GM19193 (cell line): ENCODE results near the gene CCNQ.

ENCODE experiments used
- POLR2A ChIP-seq: IDR thresholded peaks from 4 replicates; pipeline ENCODE4 v1.6.1; 2011; ENCODE audit not compliant: insufficient read depth, insufficient read length; ENCODE audit errors: extremely low read depth

The CCNQ gene

GRCh38 chrX:153631907-153632594 lies 33.1 kb upstream of the CCNQ start:
- TF ChIP-seq POLR2A = no peak

- TF ChIP-seq POLR2A = no peak
These were observed 32.4 kb upstream of the CCNQ start for GRCh38 chrX:153631346-153631745.

- no peak for TF ChIP-seq POLR2A
These were observed 29.7 kb upstream of the CCNQ start for GRCh38 chrX:153628665-153629064.

- no peak for TF ChIP-seq POLR2A
These were observed 29.2 kb upstream of the CCNQ start for GRCh38 chrX:153628129-153628528.

- no peak for TF ChIP-seq POLR2A
These were observed 28.8 kb upstream of the CCNQ start for GRCh38 chrX:153627675-153628111.

GRCh38 chrX:153626863-153627674 lies 28.1 kb upstream of the CCNQ start:
- no peak for TF ChIP-seq POLR2A

GRCh38 chrX:153626025-153626633 lies 27.2 kb upstream of the CCNQ start:
- TF ChIP-seq POLR2A = no peak

GRCh38 chrX:153625271-153626024 lies 26.5 kb upstream of the CCNQ start:
- no peak for TF ChIP-seq POLR2A

- TF ChIP-seq POLR2A = no peak
These were observed 25.5 kb upstream of the CCNQ start for GRCh38 chrX:153624196-153625091.

- TF ChIP-seq POLR2A = no peak
These were observed 24.5 kb upstream of the CCNQ start for GRCh38 chrX:153623310-153624029.

GRCh38 chrX:153622661-153623309 lies 23.8 kb upstream of the CCNQ start:
- no peak for TF ChIP-seq POLR2A

GRCh38 chrX:153621949-153622598 lies 23.1 kb upstream of the CCNQ start:
- no peak for TF ChIP-seq POLR2A

GRCh38 chrX:153620576-153620975 lies 21.6 kb upstream of the CCNQ start:
- TF ChIP-seq POLR2A = no peak

- TF ChIP-seq POLR2A = no peak
These were observed 15.9 kb upstream of the CCNQ start for GRCh38 chrX:153614818-153615217.
